Tibial nerve (tissue), 4 donors: ENCODE data around the gene GTF2A1.

Source experiments
- CTCF ChIP-seq, 5 experiments: fragments of 200-600 bp in 3 of 5; fragments of 450-650 bp in 2 of 5; sonication (generic) in 3 of 5; IDR thresholded peaks; one replicate each; pipeline ENCODE4 v1.5.1; 2016 to 2019; ENCODE audit warnings: antibody characterized with exemption in 5 of 5, mild to moderate bottlenecking in 3 of 5, moderate library complexity in 2 of 5
- EP300 ChIP-seq, 2 donors: sonication (generic); formaldehyde crosslinking; IDR thresholded peaks; one replicate each; pipeline ENCODE4 v1.6.1; 2017; ENCODE audit warnings: antibody characterized with exemption in 2 of 2, mild to moderate bottlenecking in 1 of 2
- POLR2A ChIP-seq, 2 donors: fragments of 450-650 bp; IDR thresholded peaks; one replicate each; pipeline ENCODE4 v1.6.1; 2017; ENCODE audit warnings: antibody characterized with exemption in 2 of 2, mild to moderate bottlenecking in 2 of 2, moderate library complexity in 2 of 2

- TF ChIP-seq EP300 (IDR thresholded peaks at IDR 0.05), result no peak
- TF ChIP-seq CTCF (IDR thresholded peaks at IDR 0.05), result no peak
- TF ChIP-seq POLR2A (IDR thresholded peaks at IDR 0.05), result no peak
Observed at GRCh38 chr14:81247271-81247766, 26.6 kb upstream of the GTF2A1 start.
